Ishikawa (cell line): ENCODE data around the gene NRL.

Experiments
- CEBPB ChIP-seq: IDR thresholded peaks from 2 replicates; pipeline ENCODE4 v1.6.1; 2012
- CREB1 ChIP-seq: IDR thresholded peaks from 2 replicates; pipeline ENCODE4 v1.6.1; 2012; ENCODE audit warnings: low read depth
- EGR1 ChIP-seq: IDR thresholded peaks from 2 replicates; pipeline ENCODE4 v1.6.1; 2012
- EP300 ChIP-seq: IDR thresholded peaks from 2 replicates; pipeline ENCODE4 v1.6.1; 2012; ENCODE audit warnings: borderline replicate concordance
- FOXM1 ChIP-seq: IDR thresholded peaks from 2 replicates; pipeline ENCODE4 v1.6.1; 2012; ENCODE audit warnings: low read depth, borderline replicate concordance
- NFIC ChIP-seq: IDR thresholded peaks from 2 replicates; pipeline ENCODE4 v1.6.1; 2012
- RAD21 ChIP-seq: IDR thresholded peaks from 2 replicates; pipeline ENCODE4 v1.6.1; 2012; ENCODE audit warnings: low read depth
- TAF1 ChIP-seq: IDR thresholded peaks from 2 replicates; pipeline ENCODE4 v1.6.1; 2012; ENCODE audit warnings: low read depth, mild to moderate bottlenecking
- TCF12 ChIP-seq: IDR thresholded peaks from 2 replicates; pipeline ENCODE4 v1.6.1; 2012; ENCODE audit warnings: low read depth
- TEAD4 ChIP-seq: IDR thresholded peaks from 2 replicates; pipeline ENCODE4 v1.6.1; 2012
- USF1 ChIP-seq: IDR thresholded peaks from 2 replicates; pipeline ENCODE4 v1.6.1; 2012
- YY1 ChIP-seq: IDR thresholded peaks from 2 replicates; pipeline ENCODE4 v1.6.1; 2012; ENCODE audit warnings: low read depth
- ZBTB7A ChIP-seq: IDR thresholded peaks from 2 replicates; pipeline ENCODE4 v1.6.1; 2012; ENCODE audit warnings: low read depth
- TF ChIP-seq, protein P1 (sequence below): IDR thresholded peaks from 2 replicates; pipeline ENCODE4 v1.6.1; 2012
- TF ChIP-seq, protein P2 (sequence below): IDR thresholded peaks from 2 replicates; pipeline ENCODE4 v1.6.1; 2012; ENCODE audit warnings: low read depth, mild to moderate bottlenecking

Gene NRL

DNA sequence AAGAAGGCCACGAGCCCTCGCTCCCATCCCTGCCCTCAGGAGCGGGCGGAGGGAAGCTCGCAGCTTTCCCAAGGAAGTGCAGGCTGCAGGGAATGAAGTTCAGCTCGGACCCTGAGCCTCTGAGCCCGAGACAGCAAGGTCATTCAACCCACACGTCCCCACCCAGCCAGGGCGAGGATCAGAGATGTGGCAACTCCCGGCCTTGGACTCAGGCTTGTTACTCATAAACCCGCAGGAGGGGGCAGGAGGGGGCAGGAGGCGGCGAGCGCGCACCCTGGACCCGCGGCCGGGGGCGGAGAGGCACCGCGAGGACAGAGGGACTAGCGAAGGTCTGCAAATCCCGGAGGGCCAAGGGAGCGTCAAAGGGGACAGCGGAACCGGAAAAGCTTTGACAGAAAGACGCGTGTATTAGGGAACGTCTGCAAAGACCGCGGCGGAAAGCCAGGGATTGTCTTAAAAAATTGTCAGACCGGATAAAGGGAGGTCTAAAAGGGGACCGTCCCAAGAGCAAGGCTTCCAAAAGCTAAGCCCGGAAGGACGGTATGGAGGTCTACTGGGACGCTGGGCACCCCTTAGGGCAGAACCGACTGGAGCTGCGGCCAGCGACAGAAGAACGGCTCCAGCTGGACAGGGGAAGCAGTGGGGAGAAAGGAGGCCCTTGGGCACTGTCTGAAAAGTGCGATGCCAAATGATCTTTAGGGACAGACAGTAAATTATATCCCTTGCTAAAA, 783 bp downstream of the NRL start:
- TF ChIP-seq, protein P1, sequence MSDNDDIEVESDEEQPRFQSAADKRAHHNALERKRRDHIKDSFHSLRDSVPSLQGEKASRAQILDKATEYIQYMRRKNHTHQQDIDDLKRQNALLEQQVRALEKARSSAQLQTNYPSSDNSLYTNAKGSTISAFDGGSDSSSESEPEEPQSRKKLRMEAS = peak; percentile 77
- no peak for TF ChIP-seq TCF12
- no peak for TF ChIP-seq ZBTB7A
- TF ChIP-seq, protein P2, sequence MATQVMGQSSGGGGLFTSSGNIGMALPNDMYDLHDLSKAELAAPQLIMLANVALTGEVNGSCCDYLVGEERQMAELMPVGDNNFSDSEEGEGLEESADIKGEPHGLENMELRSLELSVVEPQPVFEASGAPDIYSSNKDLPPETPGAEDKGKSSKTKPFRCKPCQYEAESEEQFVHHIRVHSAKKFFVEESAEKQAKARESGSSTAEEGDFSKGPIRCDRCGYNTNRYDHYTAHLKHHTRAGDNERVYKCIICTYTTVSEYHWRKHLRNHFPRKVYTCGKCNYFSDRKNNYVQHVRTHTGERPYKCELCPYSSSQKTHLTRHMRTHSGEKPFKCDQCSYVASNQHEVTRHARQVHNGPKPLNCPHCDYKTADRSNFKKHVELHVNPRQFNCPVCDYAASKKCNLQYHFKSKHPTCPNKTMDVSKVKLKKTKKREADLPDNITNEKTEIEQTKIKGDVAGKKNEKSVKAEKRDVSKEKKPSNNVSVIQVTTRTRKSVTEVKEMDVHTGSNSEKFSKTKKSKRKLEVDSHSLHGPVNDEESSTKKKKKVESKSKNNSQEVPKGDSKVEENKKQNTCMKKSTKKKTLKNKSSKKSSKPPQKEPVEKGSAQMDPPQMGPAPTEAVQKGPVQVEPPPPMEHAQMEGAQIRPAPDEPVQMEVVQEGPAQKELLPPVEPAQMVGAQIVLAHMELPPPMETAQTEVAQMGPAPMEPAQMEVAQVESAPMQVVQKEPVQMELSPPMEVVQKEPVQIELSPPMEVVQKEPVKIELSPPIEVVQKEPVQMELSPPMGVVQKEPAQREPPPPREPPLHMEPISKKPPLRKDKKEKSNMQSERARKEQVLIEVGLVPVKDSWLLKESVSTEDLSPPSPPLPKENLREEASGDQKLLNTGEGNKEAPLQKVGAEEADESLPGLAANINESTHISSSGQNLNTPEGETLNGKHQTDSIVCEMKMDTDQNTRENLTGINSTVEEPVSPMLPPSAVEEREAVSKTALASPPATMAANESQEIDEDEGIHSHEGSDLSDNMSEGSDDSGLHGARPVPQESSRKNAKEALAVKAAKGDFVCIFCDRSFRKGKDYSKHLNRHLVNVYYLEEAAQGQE = no peak
- peak; percentile 14; the same call in 1 of the 2 replicates for TF ChIP-seq YY1
- no peak for TF ChIP-seq CREB1
- peak; percentile 73 for TF ChIP-seq TAF1
- no peak for TF ChIP-seq USF1
- no peak for TF ChIP-seq EP300
- TF ChIP-seq CEBPB = peak; percentile 49; the same call in 1 of the 2 replicates
- TF ChIP-seq RAD21 = no peak
- TF ChIP-seq FOXM1 = 0 out of 2 replicates have a peak, but pooled peaks have one; percentile 34
- TF ChIP-seq TEAD4 = no peak
- TF ChIP-seq EGR1 = peak; percentile 62
- no peak for TF ChIP-seq NFIC

DNA sequence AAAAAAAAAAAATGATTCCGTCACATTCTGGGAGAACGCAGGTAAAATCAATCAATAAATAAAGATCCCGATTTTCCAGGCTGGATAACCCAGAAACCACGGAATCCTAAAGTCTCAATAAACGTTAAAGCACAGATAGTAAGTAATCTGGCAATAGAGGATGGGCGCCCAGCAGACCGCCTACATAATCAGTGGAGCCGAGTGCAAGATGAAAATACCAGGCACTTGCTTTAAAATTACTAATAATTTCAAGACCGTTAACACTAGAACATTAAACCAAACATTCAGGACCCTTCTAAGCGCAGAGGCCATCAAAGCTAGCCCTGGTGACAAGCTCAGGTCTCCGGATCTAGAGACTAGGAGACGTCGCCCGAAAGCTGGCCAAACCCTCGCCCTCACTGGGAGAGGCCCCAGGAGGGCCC, 1.4 kb downstream of the NRL start:
- TF ChIP-seq RAD21 (no peak), TCF12 (no peak), TEAD4 (no peak), ZBTB7A (no peak), EP300 (no peak), NFIC (no peak), YY1 (no peak), EGR1 (no peak), CREB1 (no peak), TAF1 (no peak), USF1 (no peak), CEBPB (no peak), FOXM1 (no peak)
- TF ChIP-seq, protein P2 = no peak
- TF ChIP-seq, protein P1 = no peak

GRCh38 chr14:24110523-24110922, 4.2 kb downstream of the NRL start:
- TF ChIP-seq, protein P2 = no peak
- TF ChIP-seq CREB1 (no peak), TAF1 (no peak), USF1 (no peak), FOXM1 (no peak), CEBPB (no peak), EGR1 (no peak), NFIC (no peak), ZBTB7A (no peak), TCF12 (no peak), YY1 (no peak), TEAD4 (no peak), RAD21 (no peak), EP300 (no peak)
- TF ChIP-seq, protein P1 = no peak
